ENCODE results near the gene SHC3. TPM values are rescaled to one million over a fixed set of nuclear protein-coding genes. Genes with fewer than 3 reads are reported as not detected.

The SHC3 gene
- total RNA-seq, 2 donors from 2014 or later: 0.95 to 1.3 TPM

DNA sequence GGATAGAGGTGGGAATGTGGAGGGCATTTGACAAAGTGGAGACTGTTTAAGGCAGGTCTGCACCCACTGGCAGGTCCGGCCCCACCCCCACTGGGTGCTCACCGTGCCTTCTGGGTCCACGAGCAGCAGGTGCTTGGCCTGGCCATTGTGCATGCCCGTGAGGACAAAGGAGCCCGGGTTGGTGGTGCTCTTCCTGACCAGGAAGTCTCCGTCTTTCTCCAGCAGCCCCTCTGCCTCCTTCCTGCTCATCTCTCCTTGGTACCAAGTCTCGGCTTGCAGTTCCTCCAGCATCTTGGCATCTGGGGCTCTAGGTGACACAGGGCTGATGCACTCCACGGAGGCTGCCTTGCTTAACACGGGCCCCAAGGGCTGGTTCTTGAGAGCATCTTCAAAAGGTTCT lies 140.7 kb downstream of the SHC3 start:
- Histone ChIP-seq H3K27ac (ENCODE audit: low read depth, low read length) (no peak overlapping the region), H3K9me3 (ENCODE audit: control insufficient read depth, low read length) (no peaks in the 10 kb centered on the region)
- no peak overlapping the region for H3K4me3 Mint-ChIP-seq

DNA sequence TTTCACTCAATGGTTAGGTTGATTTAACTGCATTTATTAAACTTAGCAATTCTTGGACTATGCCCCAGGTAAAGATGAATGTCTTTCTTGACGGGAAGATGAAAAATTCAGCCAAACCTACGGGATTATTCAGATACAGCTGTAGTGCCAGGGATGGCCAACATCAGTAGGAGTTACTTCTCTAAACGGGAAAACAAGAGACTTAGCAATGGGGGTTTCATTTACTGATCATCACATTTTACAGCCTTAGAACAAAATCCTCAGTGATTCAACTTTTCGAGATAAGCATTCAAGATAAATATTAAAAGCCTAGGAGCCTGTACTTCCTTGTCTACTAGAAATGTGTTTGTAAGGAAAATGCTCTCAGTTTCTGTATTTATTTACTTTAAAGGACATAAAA lies 141.3 kb downstream of the SHC3 start:
- 80 to 91% methylated on average over 4 of the region's 4 CpGs for WGBS, 2 experiments (ENCODE audit: insufficient coverage in 1 of 2, insufficient read length in 1 of 2)
- TF ChIP-seq, protein P1, sequence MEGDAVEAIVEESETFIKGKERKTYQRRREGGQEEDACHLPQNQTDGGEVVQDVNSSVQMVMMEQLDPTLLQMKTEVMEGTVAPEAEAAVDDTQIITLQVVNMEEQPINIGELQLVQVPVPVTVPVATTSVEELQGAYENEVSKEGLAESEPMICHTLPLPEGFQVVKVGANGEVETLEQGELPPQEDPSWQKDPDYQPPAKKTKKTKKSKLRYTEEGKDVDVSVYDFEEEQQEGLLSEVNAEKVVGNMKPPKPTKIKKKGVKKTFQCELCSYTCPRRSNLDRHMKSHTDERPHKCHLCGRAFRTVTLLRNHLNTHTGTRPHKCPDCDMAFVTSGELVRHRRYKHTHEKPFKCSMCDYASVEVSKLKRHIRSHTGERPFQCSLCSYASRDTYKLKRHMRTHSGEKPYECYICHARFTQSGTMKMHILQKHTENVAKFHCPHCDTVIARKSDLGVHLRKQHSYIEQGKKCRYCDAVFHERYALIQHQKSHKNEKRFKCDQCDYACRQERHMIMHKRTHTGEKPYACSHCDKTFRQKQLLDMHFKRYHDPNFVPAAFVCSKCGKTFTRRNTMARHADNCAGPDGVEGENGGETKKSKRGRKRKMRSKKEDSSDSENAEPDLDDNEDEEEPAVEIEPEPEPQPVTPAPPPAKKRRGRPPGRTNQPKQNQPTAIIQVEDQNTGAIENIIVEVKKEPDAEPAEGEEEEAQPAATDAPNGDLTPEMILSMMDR (conservative IDR thresholded peaks at IDR 0.05): no peak
- DNase-seq: no peak
- Histone ChIP-seq H3K4me1 (ENCODE audit: control insufficient read depth, insufficient read depth, low read length) (no peaks in the 10 kb centered on the region), H3K9me3 (ENCODE audit: control insufficient read depth, low read length) (no peaks in the 10 kb centered on the region), H3K27me3 (ENCODE audit: control insufficient read depth, insufficient read depth, low read length, poor library complexity, severe bottlenecking) (no peaks in the 10 kb centered on the region), H3K9ac (ENCODE audit: extremely low read depth, low read length, poor library complexity, severe bottlenecking) (no peak overlapping the region), H3K4me3 (ENCODE audit: low read length) (no peak overlapping the region), H3K27ac (ENCODE audit: low read depth, low read length) (no peak overlapping the region), H3K36me3 (ENCODE audit: control insufficient read depth, insufficient read depth, low read length) (no peaks in the 10 kb centered on the region)
- Mint-ChIP-seq H3K4me1 (no peaks in the 10 kb centered on the region), H3K36me3 (ENCODE audit: low read depth) (no peaks in the 10 kb centered on the region), H3K9me3 (no peaks in the 10 kb centered on the region), H3K27me3 (ENCODE audit: insufficient read depth) (no peaks in the 10 kb centered on the region), H3K4me3 (no peak overlapping the region), H3K27ac (no peak overlapping the region)

More for the DNA sequence above, 140.7 kb downstream of the SHC3 start:
- 89 to 97% methylated on average over 4 to 9 of the region's 9 CpGs for WGBS, 2 experiments (ENCODE audit: insufficient coverage in 1 of 2, insufficient read length in 1 of 2)
- Histone ChIP-seq H3K4me3 (ENCODE audit: low read length) (no peak overlapping the region), H3K36me3 (ENCODE audit: control insufficient read depth, insufficient read depth, low read length) (no peaks in the 10 kb centered on the region), H3K27me3 (ENCODE audit: control insufficient read depth, insufficient read depth, low read length, poor library complexity, severe bottlenecking) (no peaks in the 10 kb centered on the region), H3K9ac (ENCODE audit: extremely low read depth, low read length, poor library complexity, severe bottlenecking) (no peak overlapping the region), H3K4me1 (ENCODE audit: control insufficient read depth, insufficient read depth, low read length) (no peaks in the 10 kb centered on the region)
- TF ChIP-seq, protein P1 (conservative IDR thresholded peaks at IDR 0.05): no peak
- Mint-ChIP-seq H3K9me3 (no peaks in the 10 kb centered on the region), H3K36me3 (ENCODE audit: low read depth) (no peaks in the 10 kb centered on the region), H3K4me1 (no peaks in the 10 kb centered on the region), H3K27ac (no peak overlapping the region), H3K27me3 (ENCODE audit: insufficient read depth) (no peaks in the 10 kb centered on the region)
- no peak for DNase-seq

DNA sequence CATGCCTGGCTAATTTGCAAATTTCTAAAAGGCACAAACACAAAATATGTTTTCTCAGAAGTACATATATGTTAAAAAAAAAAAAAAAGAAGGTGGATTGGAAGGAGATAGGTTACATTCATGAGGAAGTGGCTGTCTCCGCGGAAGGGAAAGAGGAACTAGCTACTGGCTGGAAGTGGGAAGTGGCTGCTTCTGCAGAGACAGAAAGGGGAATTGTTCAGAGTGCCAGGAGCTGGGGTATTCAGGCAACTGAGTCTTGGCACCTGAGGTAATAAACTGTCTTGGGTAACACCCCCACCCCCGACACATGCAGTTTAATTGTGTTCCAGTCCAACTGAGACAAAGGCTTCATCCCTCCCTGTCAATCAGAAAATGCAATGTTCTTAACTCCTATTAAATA lies 141.7 kb downstream of the SHC3 start:
- Mint-ChIP-seq H3K27me3 (ENCODE audit: insufficient read depth) (no peaks in the 10 kb centered on the region), H3K27ac (no peak overlapping the region), H3K4me1 (no peaks in the 10 kb centered on the region), H3K36me3 (ENCODE audit: low read depth) (no peaks in the 10 kb centered on the region), H3K9me3 (no peaks in the 10 kb centered on the region), H3K4me3 (no peak overlapping the region)
- H3K27me3 ChIP-seq (ENCODE audit: control insufficient read depth, insufficient read depth, low read length, poor library complexity, severe bottlenecking): no peaks in the 10 kb centered on the region
- no peak overlapping the region for H3K9ac ChIP-seq (ENCODE audit: extremely low read depth, low read length, poor library complexity, severe bottlenecking)
- no peak for DNase-seq
- H3K4me3 ChIP-seq (ENCODE audit: low read length): no peak overlapping the region
- H3K27ac ChIP-seq (ENCODE audit: low read depth, low read length): no peak overlapping the region
- H3K36me3 ChIP-seq (ENCODE audit: control insufficient read depth, insufficient read depth, low read length): no peaks in the 10 kb centered on the region
- no peaks in the 10 kb centered on the region for H3K4me1 ChIP-seq (ENCODE audit: control insufficient read depth, insufficient read depth, low read length)
- WGBS, 2 experiments (ENCODE audit: insufficient coverage in 1 of 2, insufficient read length in 1 of 2): 93 to 96% methylated on average over 3 of the region's 3 CpGs
- TF ChIP-seq, protein P1 (conservative IDR thresholded peaks at IDR 0.05): no peak
- H3K9me3 ChIP-seq (ENCODE audit: control insufficient read depth, low read length): no peaks in the 10 kb centered on the region
